GM18909 (cell line): Measurements from ENCODE around the gene PRSS1.
A peak's percentile ranks its signal among the peaks of the same experiment; 100 is the strongest.

Experiments used
- ATAC-seq: cut with Tn5 transposase; IDR thresholded peaks from one replicate; pipeline ENCODE4 v1.9.1; 2021; ENCODE audit warnings: mild to moderate bottlenecking; ENCODE audit not compliant: unreplicated experiment, poor library complexity

PRSS1 gene

GRCh38 chr7:142790555-142790954, 41.3 kb downstream of the PRSS1 start:
- no peak for ATAC-seq

GRCh38 chr7:142791502-142791901, 42.2 kb downstream of the PRSS1 start:
- no peak for ATAC-seq

GRCh38 chr7:142792129-142792528, 42.9 kb downstream of the PRSS1 start:
- no peak for ATAC-seq

- ATAC-seq: no peak
These were observed 43.3 kb downstream of the PRSS1 start for GRCh38 chr7:142792593-142792992.

GRCh38 chr7:142793156-142793555, 43.9 kb downstream of the PRSS1 start:
- ATAC-seq: no peak

GRCh38 chr7:142795339-142795863, 46.1 kb downstream of the PRSS1 start:
- ATAC-seq: no peak

GRCh38 chr7:142796001-142796500, 46.8 kb downstream of the PRSS1 start:
- ATAC-seq: no peak

- ATAC-seq: peak; percentile 61
These were observed 47.5 kb downstream of the PRSS1 start for GRCh38 chr7:142796501-142797390.

GRCh38 chr7:142797391-142798377, 48.4 kb downstream of the PRSS1 start:
- peak; percentile 45 for ATAC-seq

- ATAC-seq: no peak
These were observed 49.5 kb downstream of the PRSS1 start for GRCh38 chr7:142798451-142799436.

GRCh38 chr7:142799437-142799835, 50.2 kb downstream of the PRSS1 start:
- ATAC-seq: no peak

GRCh38 chr7:142800088-142800487, 50.8 kb downstream of the PRSS1 start:
- ATAC-seq: no peak

GRCh38 chr7:142800699-142801260, 51.5 kb downstream of the PRSS1 start:
- no peak for ATAC-seq

GRCh38 chr7:142801601-142802295, 52.5 kb downstream of the PRSS1 start:
- ATAC-seq: no peak

- ATAC-seq: no peak
These were observed 53.0 kb downstream of the PRSS1 start for GRCh38 chr7:142802301-142802700.
